HG03196 (cell line): Measurements from ENCODE around the gene EXOC4.
A peak's percentile ranks its signal among the peaks of the same experiment; 100 is the strongest.

Experiments
- ATAC-seq: cut with Tn5 transposase; IDR thresholded peaks from one replicate; pipeline ENCODE4 v1.9.1; 2021; ENCODE audit not compliant: unreplicated experiment

The EXOC4 gene

GRCh38 chr7:133742709-133743538 is 490.0 kb downstream of the EXOC4 start:
- ATAC-seq, result no peak

GRCh38 chr7:133744451-133744850 is 491.6 kb downstream of the EXOC4 start:
- ATAC-seq, result no peak

GRCh38 chr7:133746305-133746704 is 493.4 kb downstream of the EXOC4 start:
- no peak for ATAC-seq

GRCh38 chr7:133746847-133747246 is 494.0 kb downstream of the EXOC4 start:
- ATAC-seq, result no peak

- ATAC-seq, result no peak
These were observed 495.8 kb downstream of the EXOC4 start for GRCh38 chr7:133748443-133749407.

GRCh38 chr7:133750287-133750686 is 497.4 kb downstream of the EXOC4 start:
- ATAC-seq, result no peak

GRCh38 chr7:133751079-133751478 is 498.2 kb downstream of the EXOC4 start:
- no peak for ATAC-seq

- no peak for ATAC-seq
These were observed 500.6 kb downstream of the EXOC4 start for GRCh38 chr7:133753513-133753912.

- ATAC-seq, result no peak
These were observed 501.8 kb downstream of the EXOC4 start for GRCh38 chr7:133754708-133755107.

GRCh38 chr7:133755901-133756300 is 503.0 kb downstream of the EXOC4 start:
- no peak for ATAC-seq

GRCh38 chr7:133761443-133761842 is 508.6 kb downstream of the EXOC4 start:
- no peak for ATAC-seq

GRCh38 chr7:133763076-133763640 is 510.3 kb downstream of the EXOC4 start:
- no peak for ATAC-seq

GRCh38 chr7:133769668-133770067 is 516.8 kb downstream of the EXOC4 start:
- ATAC-seq, result no peak

- ATAC-seq, result no peak
These were observed 518.1 kb downstream of the EXOC4 start for GRCh38 chr7:133770863-133771492.

- no peak for ATAC-seq
These were observed 519.0 kb downstream of the EXOC4 start for GRCh38 chr7:133771788-133772419.

GRCh38 chr7:133773601-133774000 is 520.7 kb downstream of the EXOC4 start:
- no peak for ATAC-seq

- ATAC-seq, result no peak
These were observed 522.3 kb downstream of the EXOC4 start for GRCh38 chr7:133775201-133775600.

GRCh38 chr7:133776266-133776665 is 523.4 kb downstream of the EXOC4 start:
- ATAC-seq, result no peak

- ATAC-seq, result no peak
These were observed 524.8 kb downstream of the EXOC4 start for GRCh38 chr7:133777701-133778100.

- peak; percentile 91 for ATAC-seq
These were observed 525.6 kb downstream of the EXOC4 start for GRCh38 chr7:133778472-133778871.
